Measurements from ENCODE around the gene PTPRG. TPM values are rescaled to one million over a fixed set of nuclear protein-coding genes. Genes with fewer than 3 reads are reported as not detected.
A peak's percentile ranks its signal among the peaks of the same experiment; 100 is the strongest.

The PTPRG gene
- total RNA-seq, 1 donor from 2014 or later = 11.1 TPM

- FAIRE-seq (no peak), DNase-seq (ENCODE audit: low read depth) (no peak)
- H3K36me3 ChIP-seq (ENCODE audit: control insufficient read depth, insufficient read depth, low read length) = no peaks in the 10 kb centered on the region
- H3K27me3 ChIP-seq (ENCODE audit: control insufficient read depth, insufficient read depth, low read length) = no peaks in the 10 kb centered on the region
- TF ChIP-seq CTCF (IDR thresholded peaks at IDR 0.05; ENCODE audit: insufficient read depth, low read length, severe bottlenecking) = no peak
- no peak overlapping the region for H3K4me3 ChIP-seq (ENCODE audit: low read depth, low read length)
Measured at GRCh38 chr3:61978460-61979419, 417.4 kb downstream of the PTPRG start.

GRCh38 chr3:61979638-61980037, 418.3 kb downstream of the PTPRG start:
- no peak overlapping the region for H3K4me3 ChIP-seq (ENCODE audit: low read depth, low read length)
- H3K27me3 ChIP-seq (ENCODE audit: control insufficient read depth, insufficient read depth, low read length) = no peaks in the 10 kb centered on the region
- TF ChIP-seq CTCF (IDR thresholded peaks at IDR 0.05; ENCODE audit: insufficient read depth, low read length, severe bottlenecking) = no peak
- no peak for FAIRE-seq
- peak; percentile 10 for DNase-seq (ENCODE audit: low read depth)
- no peaks in the 10 kb centered on the region for H3K36me3 ChIP-seq (ENCODE audit: control insufficient read depth, insufficient read depth, low read length)

- no peaks in the 10 kb centered on the region for H3K36me3 ChIP-seq (ENCODE audit: control insufficient read depth, insufficient read depth, low read length)
- DNase-seq (ENCODE audit: low read depth) = no peak
- H3K27me3 ChIP-seq (ENCODE audit: control insufficient read depth, insufficient read depth, low read length) = no peaks in the 10 kb centered on the region
- no peak overlapping the region for H3K4me3 ChIP-seq (ENCODE audit: low read depth, low read length)
- no peak for FAIRE-seq
- no peak for TF ChIP-seq CTCF (IDR thresholded peaks at IDR 0.05; ENCODE audit: insufficient read depth, low read length, severe bottlenecking)
Measured at GRCh38 chr3:61980041-61980440, 418.7 kb downstream of the PTPRG start.

GRCh38 chr3:61981060-61981459, 419.7 kb downstream of the PTPRG start:
- Histone ChIP-seq H3K4me3 (ENCODE audit: low read depth, low read length) (no peak overlapping the region), H3K27me3 (ENCODE audit: control insufficient read depth, insufficient read depth, low read length) (no peaks in the 10 kb centered on the region), H3K36me3 (ENCODE audit: control insufficient read depth, insufficient read depth, low read length) (no peaks in the 10 kb centered on the region)
- FAIRE-seq (no peak), DNase-seq (ENCODE audit: low read depth) (no peak)
- TF ChIP-seq CTCF (IDR thresholded peaks at IDR 0.05; ENCODE audit: insufficient read depth, low read length, severe bottlenecking) = no peak

GRCh38 chr3:61983479-61983878, 422.1 kb downstream of the PTPRG start:
- Histone ChIP-seq H3K27me3 (ENCODE audit: control insufficient read depth, insufficient read depth, low read length) (no peaks in the 10 kb centered on the region), H3K36me3 (ENCODE audit: control insufficient read depth, insufficient read depth, low read length) (no peaks in the 10 kb centered on the region), H3K4me3 (ENCODE audit: low read depth, low read length) (no peak overlapping the region)
- DNase-seq (ENCODE audit: low read depth) (no peak), FAIRE-seq (no peak)
- no peak for TF ChIP-seq CTCF (IDR thresholded peaks at IDR 0.05; ENCODE audit: insufficient read depth, low read length, severe bottlenecking)
